Karpas-422 (cell line): ENCODE measurements around the gene KIAA2012. TPM values are rescaled to one million over a fixed set of nuclear protein-coding genes. Genes with fewer than 3 reads are reported as not detected.
A peak's percentile ranks its signal among the peaks of the same experiment; 100 is the strongest.

Experiments used
- DNase-seq: peaks from one replicate; pipeline ENCODE4 v3.0.0-alpha.2; 2015
- H2AFZ ChIP-seq: fragments of 200-600 bp; sonication (generic); 2 replicates; pipeline ENCODE4 v1.6.1; 2014; ENCODE audit warnings: antibody characterized with exemption, low read length, mixed read lengths
- H3K27ac ChIP-seq: fragments of 200-600 bp; sonication (generic); 2 replicates; pipeline ENCODE4 v1.5.1; 2014; ENCODE audit warnings: mild to moderate bottlenecking, low read length, moderate library complexity
- H3K27me3 ChIP-seq: fragments of 200-600 bp; sonication (generic); 2 replicates; pipeline ENCODE4 v1.6.1; 2014; ENCODE audit warnings: low read length, mixed read lengths
- H3K36me3 ChIP-seq: fragments of 200-600 bp; sonication (generic); 2 replicates; pipeline ENCODE4 v1.6.1; 2014; ENCODE audit warnings: low read length, mixed read lengths; ENCODE audit not compliant: insufficient read depth
- H3K4me1 ChIP-seq: fragments of 200-600 bp; sonication (generic); 2 replicates; pipeline ENCODE4 v1.6.1; 2014; ENCODE audit warnings: mild to moderate bottlenecking, low read length, mixed read lengths
- H3K4me2 ChIP-seq: fragments of 200-600 bp; sonication (generic); 2 replicates; pipeline ENCODE4 v1.6.1; 2014; ENCODE audit warnings: low read length, low read depth, mild to moderate bottlenecking; ENCODE audit not compliant: poor library complexity, severe bottlenecking
- H3K4me3 ChIP-seq: fragments of 200-600 bp; sonication (generic); 2 replicates; pipeline ENCODE4 v1.5.1; 2014; ENCODE audit warnings: mild to moderate bottlenecking, antibody characterized with exemption, low read length, mixed read lengths
- H3K79me2 ChIP-seq: fragments of 200-600 bp; sonication (generic); 2 replicates; pipeline ENCODE4 v1.6.1; 2014; ENCODE audit warnings: mild to moderate bottlenecking, low read length, mixed read lengths
- H3K9ac ChIP-seq: fragments of 200-600 bp; sonication (generic); 2 replicates; pipeline ENCODE4 v1.6.0; 2014; ENCODE audit warnings: low read length
- H3K9me2 ChIP-seq: fragments of 200-600 bp; sonication (generic), shearing (Covaris generic); replicated peaks from 2 replicates; pipeline ENCODE4 v1.6.0; 2014; ENCODE audit warnings: mild to moderate bottlenecking, low read length, moderate library complexity; ENCODE audit not compliant: insufficient read depth
- H3K9me3 ChIP-seq: fragments of 300-700, 200-600 bp; sonication (generic); 2 replicates; pipeline ENCODE4 v1.6.1; 2014; ENCODE audit warnings: low read length, mixed read lengths
- H4K20me1 ChIP-seq: fragments of 200-600 bp; sonication (generic); 2 replicates; pipeline ENCODE4 v1.6.1; 2014; ENCODE audit warnings: mild to moderate bottlenecking, antibody characterized with exemption, low read length, low read depth; ENCODE audit not compliant: insufficient read depth
- total RNA-seq: library from RNA; depleted of rRNA; stranded (reverse); fragments of >200 nt; shearing (Covaris generic); gene quantifications from 2 replicates; pipeline ENCODE4 v1.2.3, GENCODE V29; 2014; ENCODE audit warnings: low replicate concordance

The KIAA2012 gene
- total RNA-seq, 1 experiment from 2014 or later, result 0.89 TPM

DNA sequence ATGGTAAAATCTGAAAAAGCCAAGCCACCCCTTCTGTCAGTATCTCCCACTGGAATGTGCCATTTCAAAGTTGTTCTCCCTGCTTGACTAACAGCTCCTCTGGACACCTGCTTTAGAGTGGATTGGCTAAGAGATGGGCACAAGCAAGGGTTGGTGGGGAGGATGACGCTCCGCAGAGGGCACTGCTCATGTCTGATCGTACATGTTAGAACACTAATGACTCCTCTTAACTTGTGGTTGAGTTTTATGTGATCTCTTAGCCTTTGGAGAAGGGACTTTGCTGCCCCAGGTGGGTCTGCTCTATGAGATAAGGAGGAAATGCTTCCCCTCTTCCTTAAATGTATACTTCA, 8.2 kb upstream of the KIAA2012 start:
- Histone ChIP-seq H3K27me3 (no peaks in the 10 kb centered on the region), H3K9me3 (no peaks in the 10 kb centered on the region), H3K27ac (no peak overlapping the region), H3K4me3 (no peak overlapping the region), H3K9me2 (no peaks in the 10 kb centered on the region), H4K20me1 (no peaks in the 10 kb centered on the region), H3K4me2 (no peak overlapping the region), H2AFZ (no peak overlapping the region), H3K9ac (no peak overlapping the region), H3K4me1 (peaks cover 9% of the 10 kb centered on the region), H3K79me2 (no peaks in the 10 kb centered on the region), H3K36me3 (no peaks in the 10 kb centered on the region)
- DNase-seq, result no peak

DNA sequence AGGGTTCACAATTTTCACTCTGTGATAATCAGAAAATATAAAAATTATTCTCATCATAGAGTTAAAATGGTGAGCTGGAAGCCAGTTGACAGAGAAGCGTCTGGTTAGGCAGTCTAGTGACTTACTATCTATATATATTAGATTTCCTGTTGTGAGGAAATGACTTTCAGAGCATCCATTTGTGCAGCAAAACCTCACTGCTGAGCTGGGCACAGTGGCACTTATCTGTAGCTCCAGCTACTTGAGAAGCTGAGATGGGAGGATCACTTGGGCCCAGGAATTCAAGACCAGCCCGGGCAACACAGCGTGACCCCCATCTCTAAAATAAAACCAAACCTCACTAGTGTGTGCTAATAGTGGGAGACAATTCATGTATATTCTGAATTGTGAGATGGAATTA, 7.2 kb upstream of the KIAA2012 start:
- no peak overlapping the region for H3K4me2 ChIP-seq

DNA sequence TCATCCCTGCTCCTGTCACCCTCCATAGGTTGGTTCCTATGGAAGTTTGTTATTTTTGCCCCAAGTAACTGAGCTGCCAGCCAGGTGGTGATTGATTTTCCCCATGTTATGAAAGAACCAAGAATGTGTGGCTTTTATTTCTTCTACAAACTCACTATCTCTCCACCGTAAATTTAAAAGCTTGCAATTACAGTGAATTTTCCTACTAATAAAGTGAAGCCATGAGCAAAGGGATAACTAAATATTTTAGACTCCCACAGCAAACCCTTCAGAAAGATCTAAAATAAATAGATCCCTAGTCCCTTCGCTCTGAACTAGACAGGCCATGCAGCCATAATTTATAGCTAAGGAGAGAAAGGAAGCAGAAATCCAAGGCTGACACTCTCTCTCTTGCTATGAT, 6.2 kb upstream of the KIAA2012 start:
- DNase-seq, result no peak

More for the DNA sequence above, 7.2 kb upstream of the KIAA2012 start:
- no peak overlapping the region for H3K4me3 ChIP-seq
- no peak overlapping the region for H3K27ac ChIP-seq
- H3K9me2 ChIP-seq, result no peaks in the 10 kb centered on the region
- DNase-seq, result no peak
- no peak overlapping the region for H3K9ac ChIP-seq
- no peaks in the 10 kb centered on the region for H4K20me1 ChIP-seq
- no peak overlapping the region for H2AFZ ChIP-seq
- H3K36me3 ChIP-seq, result no peaks in the 10 kb centered on the region
- peaks cover 9% of the 10 kb centered on the region for H3K4me1 ChIP-seq
- H3K79me2 ChIP-seq, result no peaks in the 10 kb centered on the region
- H3K27me3 ChIP-seq, result no peaks in the 10 kb centered on the region
- H3K9me3 ChIP-seq, result no peaks in the 10 kb centered on the region

DNA sequence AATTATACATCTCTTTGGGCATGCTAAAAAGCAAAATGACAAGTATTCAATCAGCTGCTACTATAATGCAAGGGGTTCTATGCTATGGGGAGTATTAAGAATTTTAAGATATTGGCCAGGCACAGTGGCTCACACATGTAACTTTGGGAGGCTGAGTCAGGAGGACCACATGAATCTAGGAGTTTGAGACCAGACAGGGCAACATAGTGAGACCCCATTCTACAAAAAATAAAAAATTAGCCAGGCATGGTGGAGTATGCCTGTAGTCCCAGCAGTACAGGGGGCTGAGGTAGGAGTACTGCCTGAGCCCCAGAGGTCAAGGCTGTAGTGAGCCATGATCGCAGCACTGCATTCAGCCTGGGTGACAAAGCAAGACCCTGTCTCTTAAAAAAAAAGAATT, 5.5 kb upstream of the KIAA2012 start:
- Histone ChIP-seq H3K9ac (no peak overlapping the region), H3K36me3 (no peaks in the 10 kb centered on the region), H4K20me1 (no peaks in the 10 kb centered on the region), H3K79me2 (no peaks in the 10 kb centered on the region), H3K9me2 (no peaks in the 10 kb centered on the region), H2AFZ (no peak overlapping the region), H3K4me3 (no peak overlapping the region), H3K4me2 (no peak overlapping the region), H3K27ac (no peak overlapping the region), H3K9me3 (no peaks in the 10 kb centered on the region), H3K4me1 (peaks cover 15% of the 10 kb centered on the region), H3K27me3 (no peaks in the 10 kb centered on the region)
- no peak for DNase-seq

More for the DNA sequence above, 6.2 kb upstream of the KIAA2012 start:
- Histone ChIP-seq H3K9ac (no peak overlapping the region), H3K4me2 (no peak overlapping the region), H3K36me3 (no peaks in the 10 kb centered on the region), H3K27me3 (no peaks in the 10 kb centered on the region), H2AFZ (no peak overlapping the region), H3K9me3 (no peaks in the 10 kb centered on the region), H3K4me3 (no peak overlapping the region), H3K9me2 (no peaks in the 10 kb centered on the region), H3K4me1 (peaks cover 9% of the 10 kb centered on the region), H3K27ac (no peak overlapping the region), H4K20me1 (no peaks in the 10 kb centered on the region), H3K79me2 (no peaks in the 10 kb centered on the region)

DNA sequence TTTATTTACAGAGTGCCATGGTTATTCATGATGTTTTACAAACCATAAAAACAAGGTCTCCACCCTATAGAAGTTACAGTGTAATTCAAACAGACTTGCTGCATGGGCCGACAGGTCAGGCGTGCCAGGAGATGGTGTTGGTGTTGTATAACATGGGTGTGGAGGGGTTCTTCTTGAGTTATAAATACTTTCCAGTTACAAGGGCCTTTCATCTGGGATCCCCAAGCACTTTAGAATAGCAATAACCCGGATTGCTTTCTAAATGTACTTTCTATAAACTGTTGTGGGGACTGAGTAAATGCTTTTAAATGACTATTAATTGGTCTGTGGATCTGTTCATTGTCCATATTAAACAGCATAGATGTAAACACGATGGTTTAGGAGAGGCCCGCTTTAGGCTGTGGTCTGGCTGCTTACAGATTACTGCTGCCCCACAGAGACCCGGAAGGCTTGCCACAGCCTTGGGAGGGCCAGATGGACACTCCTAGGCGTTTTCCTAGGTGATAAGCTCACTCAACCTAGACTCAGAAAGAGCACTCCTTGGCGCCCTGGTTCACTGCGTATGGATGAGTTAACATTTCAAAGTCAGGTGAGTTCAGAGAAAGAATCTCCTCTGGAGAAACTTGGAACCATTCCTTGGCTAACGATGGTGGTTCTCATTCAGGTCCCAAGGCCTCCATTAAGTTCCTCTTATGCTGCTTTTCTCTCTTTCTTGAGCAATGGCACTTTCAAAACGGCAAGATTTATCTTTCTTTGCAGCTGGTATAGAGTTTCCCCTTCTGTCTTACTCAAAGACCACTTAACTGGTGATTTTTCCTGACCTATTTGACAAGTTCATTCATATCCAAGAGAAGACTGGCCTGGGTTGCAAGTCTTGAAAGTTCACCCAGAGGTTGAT, 3.6 kb upstream of the KIAA2012 start:
- Histone ChIP-seq H3K4me3 (no peak overlapping the region), H2AFZ (no peak overlapping the region), H3K36me3 (no peaks in the 10 kb centered on the region), H3K9me2 (no peaks in the 10 kb centered on the region), H3K9me3 (no peaks in the 10 kb centered on the region), H3K9ac (no peak overlapping the region), H3K27ac (no peak overlapping the region), H3K4me1 (peaks cover 30% of the 10 kb centered on the region), H3K79me2 (no peaks in the 10 kb centered on the region), H4K20me1 (no peaks in the 10 kb centered on the region), H3K4me2 (no peak overlapping the region), H3K27me3 (no peaks in the 10 kb centered on the region)
- DNase-seq, result no peak

DNA sequence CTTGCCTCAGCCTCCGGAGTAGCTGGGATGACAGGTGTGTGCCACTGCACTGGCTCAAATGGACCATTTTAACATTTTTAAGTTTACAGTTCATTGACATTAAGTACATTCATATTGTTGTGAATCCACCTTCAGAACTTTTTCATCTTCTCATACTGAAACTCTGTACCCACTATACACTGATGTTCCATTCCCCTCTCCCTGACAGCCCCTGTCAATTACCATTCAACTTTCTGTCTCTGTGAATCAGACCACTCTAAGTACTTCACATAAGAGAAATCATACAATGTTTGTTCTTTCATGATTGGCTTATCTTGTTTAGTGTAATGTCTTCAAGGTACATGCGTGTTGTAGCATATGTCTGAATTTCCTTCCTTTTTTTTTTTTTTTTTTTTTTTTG, 1.9 kb upstream of the KIAA2012 start:
- H3K9ac ChIP-seq, result no peak overlapping the region

DNA sequence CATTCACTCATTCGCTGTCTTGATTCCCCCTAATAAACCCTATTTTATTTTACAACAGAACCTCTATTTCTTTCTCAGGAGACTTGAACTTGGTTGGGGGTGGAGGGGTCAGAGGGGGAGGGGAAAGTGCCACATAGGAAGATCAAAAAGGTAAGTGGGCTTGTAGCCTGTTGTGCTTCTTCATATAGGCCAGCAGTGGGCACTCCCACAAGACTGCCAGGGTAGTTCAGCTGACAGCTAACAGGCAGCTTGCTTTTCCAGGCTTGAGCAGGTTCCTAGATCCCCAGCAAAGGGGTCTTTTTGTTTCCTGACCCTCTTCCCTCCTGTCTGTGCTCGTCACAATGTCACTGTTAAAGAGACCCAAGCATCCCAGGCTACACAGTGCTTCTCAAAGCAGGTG, 829 bp upstream of the KIAA2012 start:
- Histone ChIP-seq H3K4me1 (peaks cover 30% of the 10 kb centered on the region), H3K4me2 (peak overlapping the region; percentile 65), H3K27ac (no peak overlapping the region), H3K79me2 (no peaks in the 10 kb centered on the region), H3K9me3 (no peaks in the 10 kb centered on the region), H2AFZ (no peak overlapping the region), H3K9ac (no peak overlapping the region), H3K4me3 (no peak overlapping the region; the same call in 1 of the 2 replicates), H3K9me2 (no peaks in the 10 kb centered on the region), H3K27me3 (no peaks in the 10 kb centered on the region), H3K36me3 (no peaks in the 10 kb centered on the region), H4K20me1 (no peaks in the 10 kb centered on the region)
- peak; percentile 72 for DNase-seq

More for the DNA sequence above, 1.9 kb upstream of the KIAA2012 start:
- DNase-seq, result no peak
- Histone ChIP-seq H2AFZ (no peak overlapping the region), H3K4me1 (peaks cover 30% of the 10 kb centered on the region), H3K4me3 (no peak overlapping the region), H3K9me2 (no peaks in the 10 kb centered on the region), H3K79me2 (no peaks in the 10 kb centered on the region), H3K27me3 (no peaks in the 10 kb centered on the region), H3K36me3 (no peaks in the 10 kb centered on the region), H3K9me3 (no peaks in the 10 kb centered on the region), H4K20me1 (no peaks in the 10 kb centered on the region), H3K4me2 (no peak overlapping the region), H3K27ac (no peak overlapping the region)

DNA sequence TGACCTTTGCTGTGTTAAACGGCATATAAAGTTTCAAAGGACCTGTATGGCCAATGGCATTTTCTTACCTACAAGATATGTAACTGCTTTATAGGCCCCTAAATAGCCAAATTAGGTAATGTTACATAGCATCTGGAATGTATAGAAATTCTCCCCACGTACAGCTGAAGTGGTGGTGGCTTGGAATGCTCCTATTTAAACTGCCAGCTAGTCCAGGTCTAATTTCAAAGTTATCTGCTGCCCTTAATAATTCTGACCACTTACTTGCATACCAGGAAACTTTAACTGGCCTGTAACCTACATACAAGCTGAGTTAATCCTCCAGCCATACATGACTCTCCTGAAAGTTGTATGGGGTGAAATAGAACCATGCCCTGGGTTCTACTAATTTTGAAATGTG, 1.3 kb downstream of the KIAA2012 start:
- Histone ChIP-seq H3K27me3 (no peaks in the 10 kb centered on the region), H2AFZ (no peak overlapping the region), H3K9me3 (no peaks in the 10 kb centered on the region), H3K79me2 (no peaks in the 10 kb centered on the region), H3K4me3 (no peak overlapping the region), H4K20me1 (no peaks in the 10 kb centered on the region), H3K4me1 (peaks cover 21% of the 10 kb centered on the region), H3K9ac (no peak overlapping the region), H3K4me2 (no peak overlapping the region), H3K9me2 (no peaks in the 10 kb centered on the region), H3K27ac (no peak overlapping the region), H3K36me3 (no peaks in the 10 kb centered on the region)
- DNase-seq, result no peak
